ENCODE measurements around the gene MRI1.

DNA sequence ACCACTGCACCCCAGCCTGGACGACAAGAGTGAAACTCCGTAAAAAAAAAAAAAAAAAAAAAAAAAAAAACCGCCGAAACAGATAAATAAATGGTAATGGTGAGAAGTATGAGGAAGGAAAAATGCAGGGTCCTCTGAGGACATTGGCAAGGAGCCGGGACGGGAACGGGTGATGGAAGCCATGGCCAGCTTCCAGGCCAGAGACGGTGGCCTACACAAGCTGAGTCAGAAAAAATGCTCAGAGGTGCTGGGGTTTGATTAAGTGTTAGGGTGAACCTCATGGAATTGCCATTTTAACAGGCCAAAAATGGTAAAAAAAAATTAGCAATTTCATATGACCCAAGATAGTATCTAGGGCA, 30.1 kb downstream of the MRI1 start:
- TF ChIP-seq, protein P1, sequence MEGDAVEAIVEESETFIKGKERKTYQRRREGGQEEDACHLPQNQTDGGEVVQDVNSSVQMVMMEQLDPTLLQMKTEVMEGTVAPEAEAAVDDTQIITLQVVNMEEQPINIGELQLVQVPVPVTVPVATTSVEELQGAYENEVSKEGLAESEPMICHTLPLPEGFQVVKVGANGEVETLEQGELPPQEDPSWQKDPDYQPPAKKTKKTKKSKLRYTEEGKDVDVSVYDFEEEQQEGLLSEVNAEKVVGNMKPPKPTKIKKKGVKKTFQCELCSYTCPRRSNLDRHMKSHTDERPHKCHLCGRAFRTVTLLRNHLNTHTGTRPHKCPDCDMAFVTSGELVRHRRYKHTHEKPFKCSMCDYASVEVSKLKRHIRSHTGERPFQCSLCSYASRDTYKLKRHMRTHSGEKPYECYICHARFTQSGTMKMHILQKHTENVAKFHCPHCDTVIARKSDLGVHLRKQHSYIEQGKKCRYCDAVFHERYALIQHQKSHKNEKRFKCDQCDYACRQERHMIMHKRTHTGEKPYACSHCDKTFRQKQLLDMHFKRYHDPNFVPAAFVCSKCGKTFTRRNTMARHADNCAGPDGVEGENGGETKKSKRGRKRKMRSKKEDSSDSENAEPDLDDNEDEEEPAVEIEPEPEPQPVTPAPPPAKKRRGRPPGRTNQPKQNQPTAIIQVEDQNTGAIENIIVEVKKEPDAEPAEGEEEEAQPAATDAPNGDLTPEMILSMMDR (IDR thresholded peaks at IDR 0.05), result no peak
- TF ChIP-seq EZH2 (IDR thresholded peaks at IDR 0.05; ENCODE audit: borderline replicate concordance, insufficient read depth, low read depth, low read length, poor library complexity, severe bottlenecking), result no peak

Data from B cell (primary cell).